Ovary (tissue), 3 donors: ENCODE measurements around the gene MPIG6B.

ENCODE experiments used
- CTCF ChIP-seq, 3 donors: fragments of 450-650 bp in 2 of 3; fragments of 200-600 bp in 1 of 3; IDR thresholded peaks; one replicate each; pipeline versions ENCODE4 v1.5.1 to v1.8.0; 2016 to 2022; ENCODE audit warnings: antibody characterized with exemption in 3 of 3, mild to moderate bottlenecking in 1 of 3
- EP300 ChIP-seq: sonication (generic); formaldehyde crosslinking; IDR thresholded peaks from one replicate; pipeline ENCODE4 v1.6.1; 2017; ENCODE audit warnings: antibody characterized with exemption
- POLR2A ChIP-seq: fragments of 450-650 bp; IDR thresholded peaks from one replicate; pipeline ENCODE4 v1.6.1; 2017; ENCODE audit warnings: antibody characterized with exemption, mild to moderate bottlenecking, moderate library complexity
- donor health status: DM: no; HTN: no; CAD: no.

- TF ChIP-seq CTCF (IDR thresholded peaks at IDR 0.05), result no peak
- no peak for TF ChIP-seq POLR2A
- TF ChIP-seq EP300, result no peak
Measured at GRCh38 chr6:31750411-31751022, 27.3 kb downstream of the MPIG6B start.
